ENCODE data around the gene FXR2. TPM values are rescaled to one million over a fixed set of nuclear protein-coding genes. Genes with fewer than 3 reads are reported as not detected.

FXR2 gene
- total RNA-seq, 1 donor from 2014 or later = 53.7 TPM

GRCh38 chr17:7576432-7576937 lies 38.2 kb downstream of the FXR2 start:
- no peak for DNase-seq (ENCODE audit: low spot score)
- peaks cover 45% of the 10 kb centered on the region for H3K36me3 Mint-ChIP-seq (ENCODE audit: low read depth)
- no peak for TF ChIP-seq CTCF (IDR thresholded peaks at IDR 0.05)
- H3K4me1 Mint-ChIP-seq (ENCODE audit: low read depth) = peaks cover 72% of the 10 kb centered on the region
- no peaks in the 10 kb centered on the region for H3K9me3 Mint-ChIP-seq (ENCODE audit: low read depth)
- H3K4me3 Mint-ChIP-seq (ENCODE audit: unreplicated experiment) = no peak overlapping the region
- no peaks in the 10 kb centered on the region for H3K27me3 Mint-ChIP-seq (ENCODE audit: low read depth)
- peak overlapping the region; percentile 57 for H3K27ac Mint-ChIP-seq (ENCODE audit: unreplicated experiment)

GRCh38 chr17:7575959-7576358 lies 38.7 kb downstream of the FXR2 start:
- peaks cover 47% of the 10 kb centered on the region for H3K36me3 Mint-ChIP-seq (ENCODE audit: low read depth)

GRCh38 chr17:7575481-7575883 lies 39.2 kb downstream of the FXR2 start:
- Mint-ChIP-seq H3K9me3 (ENCODE audit: low read depth) (no peaks in the 10 kb centered on the region), H3K27me3 (ENCODE audit: low read depth) (no peaks in the 10 kb centered on the region), H3K27ac (ENCODE audit: unreplicated experiment) (peak overlapping the region; percentile 45), H3K4me3 (ENCODE audit: unreplicated experiment) (peak overlapping the region; percentile 94), H3K36me3 (ENCODE audit: low read depth) (peaks cover 51% of the 10 kb centered on the region), H3K4me1 (ENCODE audit: low read depth) (peaks cover 64% of the 10 kb centered on the region)
- no peak for TF ChIP-seq CTCF (IDR thresholded peaks at IDR 0.05)
- no peak for DNase-seq (ENCODE audit: low spot score)

More at GRCh38 chr17:7575959-7576358, 38.7 kb downstream of the FXR2 start:
- Mint-ChIP-seq H3K27me3 (ENCODE audit: low read depth) (no peaks in the 10 kb centered on the region), H3K27ac (ENCODE audit: unreplicated experiment) (peak overlapping the region; percentile 22), H3K9me3 (ENCODE audit: low read depth) (no peaks in the 10 kb centered on the region), H3K4me1 (ENCODE audit: low read depth) (peaks cover 69% of the 10 kb centered on the region), H3K4me3 (ENCODE audit: unreplicated experiment) (peak overlapping the region; percentile 35)
- DNase-seq (ENCODE audit: low spot score) = no peak
- no peak for TF ChIP-seq CTCF (IDR thresholded peaks at IDR 0.05)

GRCh38 chr17:7574176-7574953 lies 40.3 kb downstream of the FXR2 start:
- peak overlapping the region; percentile 82 for H3K27ac Mint-ChIP-seq (ENCODE audit: unreplicated experiment)
- no peak for DNase-seq (ENCODE audit: low spot score)
- H3K36me3 Mint-ChIP-seq (ENCODE audit: low read depth) = peaks cover 56% of the 10 kb centered on the region
- no peaks in the 10 kb centered on the region for H3K9me3 Mint-ChIP-seq (ENCODE audit: low read depth)
- H3K4me1 Mint-ChIP-seq (ENCODE audit: low read depth) = peaks cover 57% of the 10 kb centered on the region
- peak overlapping the region; percentile 94 for H3K4me3 Mint-ChIP-seq (ENCODE audit: unreplicated experiment)
- no peaks in the 10 kb centered on the region for H3K27me3 Mint-ChIP-seq (ENCODE audit: low read depth)
- no peak for TF ChIP-seq CTCF (IDR thresholded peaks at IDR 0.05)

GRCh38 chr17:7573324-7574080 lies 41.2 kb downstream of the FXR2 start:
- Mint-ChIP-seq H3K27ac (ENCODE audit: unreplicated experiment) (peak overlapping the region; percentile 98), H3K27me3 (ENCODE audit: low read depth) (no peaks in the 10 kb centered on the region), H3K9me3 (ENCODE audit: low read depth) (no peaks in the 10 kb centered on the region), H3K36me3 (ENCODE audit: low read depth) (peaks cover 51% of the 10 kb centered on the region), H3K4me1 (ENCODE audit: low read depth) (peaks cover 51% of the 10 kb centered on the region), H3K4me3 (ENCODE audit: unreplicated experiment) (peak overlapping the region; percentile 94)
- DNase-seq (ENCODE audit: low spot score) = no peak
- TF ChIP-seq CTCF (IDR thresholded peaks at IDR 0.05) = no peak
